ENCODE measurements around the gene NR2F1-AS1.
"Not testable (repeated sequence)": the region's sequence is repeated elsewhere in the genome, so short reads cannot be mapped to it uniquely, and the experiment has no call there.

Gene NR2F1-AS1

DNA sequence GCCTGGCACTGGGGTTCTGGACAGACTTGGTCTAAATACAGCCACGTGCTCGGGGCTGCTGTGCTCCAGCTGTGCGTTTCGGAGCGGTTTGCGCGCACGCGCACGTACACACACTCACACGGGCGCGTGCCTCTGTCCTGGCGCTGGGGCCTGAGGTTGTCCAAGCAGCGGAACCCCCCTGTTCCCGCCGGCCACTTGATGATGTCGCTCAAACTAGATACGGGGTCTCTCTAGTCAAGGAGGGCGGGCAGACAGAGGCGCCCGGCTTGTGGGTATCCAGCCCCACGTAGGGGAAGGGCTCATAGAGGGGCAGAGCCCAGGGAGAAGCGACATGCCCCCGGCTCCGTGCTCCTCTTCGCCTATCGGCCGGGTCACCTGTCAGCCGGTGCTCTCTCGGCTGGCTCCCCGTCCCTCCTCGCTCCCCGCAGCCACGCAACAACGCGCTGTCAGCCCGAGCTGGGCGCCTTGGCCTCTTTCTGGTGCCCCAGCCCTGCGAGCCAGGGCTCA lies 8.9 kb downstream of the NR2F1-AS1 start:
- FAIRE-seq (no peak), DNase-seq (ENCODE audit: insufficient read length) (no peak)
- TF ChIP-seq POLR2A (IDR thresholded peaks at IDR 0.05; ENCODE audit: low read depth, low read length): no peak
- TF ChIP-seq POLR2AphosphoS5 (IDR thresholded peaks at IDR 0.05; ENCODE audit: low read depth, low read length): no peak
- no peak for TF ChIP-seq TAF1 (IDR thresholded peaks at IDR 0.05; ENCODE audit: borderline replicate concordance, low read depth, low read length)

DNA sequence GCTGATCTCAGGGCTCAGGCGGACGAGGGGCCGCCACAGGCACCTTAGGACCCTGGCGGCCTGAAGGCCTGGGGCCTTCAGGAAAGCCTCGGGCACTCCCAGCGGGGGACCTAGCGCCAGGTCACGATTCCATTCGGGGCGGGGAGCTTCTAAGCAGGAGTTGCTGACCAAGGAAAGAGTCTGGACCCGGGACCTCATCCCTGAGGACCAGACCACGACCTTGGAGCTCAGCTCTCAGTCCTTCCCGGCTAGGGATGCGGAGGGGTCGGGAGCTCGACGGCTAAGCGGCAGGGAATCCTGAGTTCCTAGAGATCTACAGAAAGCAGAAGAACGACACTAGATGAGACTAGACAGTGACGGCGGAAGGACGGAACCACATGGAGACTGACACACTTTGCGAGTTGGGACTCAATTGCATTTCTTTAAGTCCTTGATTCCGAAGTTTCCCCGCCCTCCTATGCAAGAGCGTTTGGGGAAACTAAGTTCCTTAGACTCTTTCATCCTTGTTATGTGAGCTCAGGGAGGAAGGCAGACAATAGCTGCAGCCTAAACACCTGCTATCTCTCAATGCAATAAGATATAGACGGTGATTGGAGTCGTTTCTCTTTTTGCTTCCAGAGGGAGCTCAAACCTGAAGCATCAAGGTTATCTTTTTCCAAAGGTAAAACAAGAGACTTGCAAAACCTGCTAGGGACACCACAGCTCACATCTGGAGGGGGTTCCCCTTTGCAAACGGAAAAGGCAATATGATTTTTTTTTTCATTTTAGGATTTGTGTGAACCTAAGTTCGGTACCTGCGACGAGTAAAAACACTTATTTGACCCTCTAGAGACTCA lies 9.7 kb downstream of the NR2F1-AS1 start:
- FAIRE-seq: no peak
- no peak for TF ChIP-seq POLR2AphosphoS5 (IDR thresholded peaks at IDR 0.05; ENCODE audit: low read depth, low read length)
- TF ChIP-seq TAF1 (IDR thresholded peaks at IDR 0.05; ENCODE audit: borderline replicate concordance, low read depth, low read length): no peak
- TF ChIP-seq POLR2A (IDR thresholded peaks at IDR 0.05; ENCODE audit: low read depth, low read length): no peak

DNA sequence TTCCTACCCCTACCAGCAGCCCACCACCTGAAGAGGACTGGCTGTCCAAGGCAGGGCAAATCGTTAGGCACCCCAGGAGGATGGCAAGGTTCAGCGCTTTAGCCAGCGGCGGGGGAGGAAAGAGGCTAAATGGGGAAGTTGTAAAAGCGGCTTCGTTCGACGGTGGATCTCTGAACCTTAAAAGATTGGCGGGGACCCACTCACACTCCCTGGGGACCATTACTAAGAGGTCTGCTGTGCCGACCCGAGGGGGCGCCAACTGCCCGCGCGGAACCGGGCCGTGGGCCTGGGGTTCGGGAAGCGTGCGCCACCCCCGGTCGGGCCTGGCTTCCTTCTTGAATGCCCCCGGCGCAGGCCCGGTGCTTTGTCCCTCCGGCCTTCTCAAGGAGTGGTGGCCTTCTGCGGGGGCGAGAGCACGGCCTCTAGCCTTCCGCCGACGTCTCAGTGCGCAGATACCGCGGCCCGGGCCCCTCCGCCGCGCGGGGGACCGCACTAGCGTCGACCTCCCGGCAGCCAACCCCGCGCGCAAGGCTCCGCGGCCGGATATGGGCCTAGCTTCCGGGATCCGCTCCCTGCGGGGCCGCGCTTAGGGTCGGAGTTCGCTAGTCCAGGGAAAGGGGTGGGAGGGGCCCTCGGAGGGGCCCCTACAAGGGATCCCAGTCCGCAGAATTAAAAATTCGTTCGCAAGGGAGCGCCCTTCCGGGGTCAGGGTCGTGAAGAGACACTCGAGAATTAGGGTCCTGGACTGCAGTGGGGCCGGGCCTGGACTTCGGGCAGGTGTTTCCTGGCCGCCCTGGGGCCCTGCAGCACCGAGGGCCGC lies 10.5 kb downstream of the NR2F1-AS1 start:
- DNase-seq (ENCODE audit: insufficient read length): no peak
- FAIRE-seq: no peak
- no peak for TF ChIP-seq POLR2AphosphoS5 (IDR thresholded peaks at IDR 0.05; ENCODE audit: low read depth, low read length)
- TF ChIP-seq TAF1 (IDR thresholded peaks at IDR 0.05; ENCODE audit: borderline replicate concordance, low read depth, low read length): no peak
- no peak for TF ChIP-seq POLR2A (IDR thresholded peaks at IDR 0.05; ENCODE audit: low read depth, low read length)

More for the DNA sequence above, 9.7 kb downstream of the NR2F1-AS1 start:
- no peak for DNase-seq (ENCODE audit: insufficient read length)

DNA sequence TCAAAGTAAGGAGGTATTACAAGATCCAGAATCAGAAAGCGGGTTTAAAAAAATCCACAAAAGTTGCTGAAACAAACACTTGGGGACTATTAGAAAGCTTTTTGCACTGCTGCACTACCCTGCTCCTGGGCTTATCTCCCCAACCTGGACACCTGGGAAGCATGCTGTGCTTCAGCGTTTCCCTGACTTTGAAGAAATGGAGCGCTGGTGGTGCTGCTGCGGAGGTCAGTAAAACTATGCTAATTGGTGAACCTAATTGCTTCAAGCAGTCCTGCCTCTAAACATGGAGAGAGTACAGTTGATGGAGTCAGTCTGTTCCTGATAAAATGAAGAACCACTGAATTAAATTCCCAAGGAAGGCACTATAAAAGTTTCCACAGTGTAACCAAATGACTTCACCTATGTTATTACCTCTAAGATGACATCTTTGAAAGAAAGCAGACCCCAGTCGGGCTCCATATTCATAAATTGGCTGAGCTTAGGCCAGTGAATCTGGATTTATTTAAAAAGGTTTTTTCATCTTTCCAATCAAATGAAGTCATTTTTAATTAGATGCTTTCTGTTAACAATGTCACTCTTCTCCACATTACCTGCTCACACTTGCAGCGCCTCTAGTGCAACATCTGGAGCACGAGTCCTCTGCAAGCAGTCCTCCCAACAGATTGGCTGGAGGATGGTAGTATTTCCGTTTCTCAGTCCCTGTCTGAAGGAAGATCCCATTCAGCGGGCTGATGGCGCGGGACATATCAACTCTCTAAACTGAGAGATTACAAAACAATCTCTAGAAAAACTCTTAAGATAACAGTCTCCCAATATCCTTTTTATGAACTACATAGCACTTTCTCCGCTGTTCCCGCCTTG lies 11.5 kb downstream of the NR2F1-AS1 start:
- no peak for FAIRE-seq
- no peak for DNase-seq (ENCODE audit: insufficient read length)
- TF ChIP-seq POLR2AphosphoS5 (IDR thresholded peaks at IDR 0.05; ENCODE audit: low read depth, low read length) (no peak), TAF1 (IDR thresholded peaks at IDR 0.05; ENCODE audit: borderline replicate concordance, low read depth, low read length) (no peak), POLR2A (IDR thresholded peaks at IDR 0.05; ENCODE audit: low read depth, low read length) (no peak)

DNA sequence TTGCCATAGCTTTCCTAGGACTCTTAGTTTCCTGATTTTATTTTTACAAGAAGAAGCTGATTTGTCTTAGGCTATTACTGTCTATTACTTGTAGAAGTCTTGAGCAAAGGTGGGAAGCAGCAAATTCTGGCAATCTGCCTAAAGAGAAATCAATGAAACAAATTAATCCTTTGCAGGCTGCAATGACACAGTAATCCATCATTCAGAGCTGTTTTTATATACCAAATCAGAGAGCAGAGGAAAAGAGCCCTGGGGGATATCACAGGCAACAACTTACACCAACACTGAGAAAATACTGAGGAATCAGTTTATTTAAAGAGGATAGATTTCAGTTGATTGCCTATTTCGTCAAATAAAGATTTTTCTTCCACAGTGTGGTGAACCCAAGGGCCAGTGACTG lies 13.6 kb downstream of the NR2F1-AS1 start:
- DNase-seq (ENCODE audit: insufficient read length) (no peak), FAIRE-seq (no peak)
- no peak for TF ChIP-seq POLR2AphosphoS5 (IDR thresholded peaks at IDR 0.05; ENCODE audit: low read depth, low read length)
- no peak for TF ChIP-seq POLR2A (IDR thresholded peaks at IDR 0.05; ENCODE audit: low read depth, low read length)
- TF ChIP-seq TAF1 (IDR thresholded peaks at IDR 0.05; ENCODE audit: borderline replicate concordance, low read depth, low read length): no peak

DNA sequence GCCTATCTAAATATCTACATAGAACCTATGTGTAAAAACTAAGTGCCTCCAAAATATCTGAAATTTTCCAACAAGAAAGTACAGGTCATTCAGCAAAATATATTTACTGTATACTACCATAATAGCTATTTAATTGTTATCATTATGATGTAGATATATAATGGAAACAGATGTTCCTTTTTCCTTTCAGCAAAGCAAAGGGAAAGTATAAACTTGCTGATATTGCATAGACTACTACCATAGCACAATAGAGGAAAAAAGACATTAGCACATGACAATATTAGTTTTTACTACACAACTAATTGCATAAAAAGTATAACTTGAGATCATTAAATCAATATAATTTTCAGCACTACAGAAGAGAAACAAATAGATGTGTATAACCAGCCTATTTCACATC lies 14.9 kb downstream of the NR2F1-AS1 start:
- TF ChIP-seq TAF1 (IDR thresholded peaks at IDR 0.05; ENCODE audit: borderline replicate concordance, low read depth, low read length): no peak
- no peak for TF ChIP-seq POLR2AphosphoS5 (IDR thresholded peaks at IDR 0.05; ENCODE audit: low read depth, low read length)
- no peak for TF ChIP-seq POLR2A (IDR thresholded peaks at IDR 0.05; ENCODE audit: low read depth, low read length)

DNA sequence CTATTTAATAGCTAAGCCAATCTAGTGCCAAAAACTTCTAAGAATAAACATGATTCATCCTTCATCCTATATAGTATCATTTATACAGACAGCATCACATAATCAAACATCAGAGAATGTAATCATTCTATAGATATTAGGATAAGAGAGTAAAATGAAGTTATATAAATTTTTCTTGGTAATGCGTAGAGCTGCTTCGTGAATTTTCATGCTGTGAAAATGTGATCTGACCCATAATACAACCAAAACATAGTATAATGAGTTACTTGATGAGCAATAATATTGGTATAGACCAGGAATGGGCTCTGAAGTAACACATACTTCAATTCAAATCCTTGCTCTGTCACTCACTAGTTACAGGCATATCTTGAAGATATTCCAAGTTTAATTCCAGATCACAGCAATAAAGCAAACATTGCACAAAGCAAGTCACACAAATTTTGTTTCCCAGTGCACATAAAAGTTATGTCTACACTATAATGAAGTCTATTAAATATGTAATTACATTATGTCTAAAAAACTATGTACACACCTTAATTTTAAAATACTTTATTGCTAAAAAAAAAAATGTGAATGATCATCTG lies 23.9 kb downstream of the NR2F1-AS1 start:
- FAIRE-seq (no peak), DNase-seq (ENCODE audit: insufficient read length) (no peak)
- TF ChIP-seq POLR2A (IDR thresholded peaks at IDR 0.05; ENCODE audit: low read depth, low read length) (no peak), POLR2AphosphoS5 (IDR thresholded peaks at IDR 0.05; ENCODE audit: low read depth, low read length) (no peak), TAF1 (IDR thresholded peaks at IDR 0.05; ENCODE audit: borderline replicate concordance, low read depth, low read length) (no peak)

More for the DNA sequence above, 14.9 kb downstream of the NR2F1-AS1 start:
- FAIRE-seq (no peak), DNase-seq (ENCODE audit: insufficient read length) (no peak)

DNA sequence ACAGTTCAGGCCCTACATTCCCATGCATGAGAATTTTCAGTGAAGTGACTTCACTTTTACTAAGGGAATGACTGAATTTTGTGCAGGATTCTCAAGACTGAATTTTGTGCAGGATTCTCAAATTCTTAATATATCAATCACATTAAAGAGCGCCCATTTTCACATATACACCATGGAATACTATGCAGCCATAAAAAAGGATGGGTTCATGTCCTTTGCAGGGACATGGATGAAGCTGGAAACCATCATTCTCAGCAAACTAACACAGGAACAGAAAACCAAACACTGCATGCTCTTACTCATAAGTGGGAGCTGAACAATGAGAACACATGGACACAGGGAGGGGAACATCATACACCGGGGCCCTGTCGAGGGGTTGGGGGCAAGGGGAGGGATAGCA lies 31.4 kb downstream of the NR2F1-AS1 start:
- not testable (repeated sequence) for DNase-seq (ENCODE audit: insufficient read length); FAIRE-seq

DNA sequence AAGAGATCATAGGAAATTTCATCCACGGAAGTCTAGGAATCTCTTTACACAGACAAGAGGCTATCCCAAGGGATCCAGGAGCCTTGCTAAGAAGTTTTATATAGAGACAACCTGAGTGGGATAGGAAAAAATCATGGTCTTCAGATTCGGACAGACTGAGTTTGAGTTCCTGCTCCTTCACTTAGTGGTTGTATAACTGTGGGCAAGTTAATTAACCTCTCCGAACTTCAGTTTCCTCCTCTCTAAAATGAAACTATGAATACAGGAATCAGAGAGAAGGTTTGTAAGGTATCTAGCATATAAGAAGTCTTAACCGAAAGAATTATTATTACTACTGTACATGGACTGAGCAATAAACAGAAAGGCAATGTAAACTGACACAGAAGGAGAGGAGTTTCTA lies 35.1 kb downstream of the NR2F1-AS1 start:
- DNase-seq (ENCODE audit: insufficient read length) (no peak), FAIRE-seq (no peak)
- TF ChIP-seq POLR2AphosphoS5 (IDR thresholded peaks at IDR 0.05; ENCODE audit: low read depth, low read length): no peak
- TF ChIP-seq TAF1 (IDR thresholded peaks at IDR 0.05; ENCODE audit: borderline replicate concordance, low read depth, low read length): no peak
- no peak for TF ChIP-seq POLR2A (IDR thresholded peaks at IDR 0.05; ENCODE audit: low read depth, low read length)

DNA sequence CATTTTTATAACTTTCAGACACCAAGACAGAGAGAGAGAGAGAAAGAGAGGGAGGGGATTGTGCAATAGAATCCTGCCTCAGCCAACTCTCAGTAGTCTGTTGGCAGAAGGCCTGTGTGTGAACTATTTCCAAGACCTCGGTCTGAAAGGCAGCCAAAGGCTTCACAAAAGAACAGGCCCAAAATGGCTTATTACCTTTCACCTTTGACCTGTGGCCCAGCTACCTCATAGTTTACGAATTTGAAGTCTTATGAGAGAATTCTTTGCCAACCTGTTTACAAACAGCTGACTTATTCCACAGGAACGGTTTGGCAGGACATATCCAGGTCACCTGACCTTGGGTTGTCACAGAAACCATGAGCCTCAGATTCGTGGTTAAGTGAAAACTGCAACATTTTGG lies 48.6 kb downstream of the NR2F1-AS1 start:
- DNase-seq (ENCODE audit: insufficient read length): no peak
- TF ChIP-seq POLR2A (IDR thresholded peaks at IDR 0.05; ENCODE audit: low read depth, low read length): no peak
- no peak for TF ChIP-seq TAF1 (IDR thresholded peaks at IDR 0.05; ENCODE audit: borderline replicate concordance, low read depth, low read length)
- no peak for TF ChIP-seq POLR2AphosphoS5 (IDR thresholded peaks at IDR 0.05; ENCODE audit: low read depth, low read length)
- no peak for FAIRE-seq

DNA sequence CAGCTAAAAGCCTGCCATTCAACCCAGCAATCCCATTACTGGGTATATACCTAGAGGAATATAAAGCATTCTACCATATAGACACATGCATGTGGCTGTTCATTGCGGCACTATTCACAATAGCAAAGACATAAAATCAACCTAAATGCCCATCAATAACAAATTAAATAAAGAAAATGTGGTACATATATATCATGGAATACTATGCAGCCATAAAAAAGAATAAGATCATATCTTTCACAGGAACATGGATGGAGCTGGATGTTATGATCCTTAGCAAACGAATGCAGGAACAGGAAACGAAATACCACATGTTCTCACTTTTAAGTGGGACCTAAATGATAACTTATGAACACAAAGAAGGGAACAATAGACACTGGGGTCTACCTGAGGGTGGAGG lies 59.2 kb downstream of the NR2F1-AS1 start:
- not testable (repeated sequence) for DNase-seq (ENCODE audit: insufficient read length); FAIRE-seq
